Smooth muscle cell of the brain vasculature (primary cell): ENCODE data around the gene GLDN.
"Not testable (repeated sequence)": the region's sequence is repeated elsewhere in the genome, so short reads cannot be mapped to it uniquely, and the experiment has no call there.

Experiments used
- DNase-seq: peaks from one replicate; pipeline ENCODE4 v3.0.0-alpha.2; 2012; ENCODE audit warnings: low read depth, low spot score

The GLDN gene

DNA sequence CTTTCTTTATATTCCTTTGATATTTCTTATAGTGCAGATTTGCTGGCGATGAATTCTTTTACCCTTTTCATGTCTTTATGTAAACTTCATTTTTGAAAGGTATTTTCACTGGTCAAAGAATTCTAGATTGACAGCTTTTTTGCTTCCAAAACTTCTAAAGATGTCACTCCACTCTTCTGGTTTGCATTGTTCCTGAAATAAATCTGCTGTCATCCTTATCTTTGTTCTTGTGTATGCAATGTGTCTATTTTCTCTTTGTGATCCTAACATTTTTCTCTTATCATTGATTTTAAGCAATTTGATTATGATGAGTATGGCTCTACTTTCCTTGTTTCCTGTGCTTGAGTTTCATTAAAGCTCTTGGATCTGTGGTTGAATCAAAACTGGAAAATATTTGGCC, 103.4 kb downstream of the GLDN start:
- DNase-seq = no peak

DNA sequence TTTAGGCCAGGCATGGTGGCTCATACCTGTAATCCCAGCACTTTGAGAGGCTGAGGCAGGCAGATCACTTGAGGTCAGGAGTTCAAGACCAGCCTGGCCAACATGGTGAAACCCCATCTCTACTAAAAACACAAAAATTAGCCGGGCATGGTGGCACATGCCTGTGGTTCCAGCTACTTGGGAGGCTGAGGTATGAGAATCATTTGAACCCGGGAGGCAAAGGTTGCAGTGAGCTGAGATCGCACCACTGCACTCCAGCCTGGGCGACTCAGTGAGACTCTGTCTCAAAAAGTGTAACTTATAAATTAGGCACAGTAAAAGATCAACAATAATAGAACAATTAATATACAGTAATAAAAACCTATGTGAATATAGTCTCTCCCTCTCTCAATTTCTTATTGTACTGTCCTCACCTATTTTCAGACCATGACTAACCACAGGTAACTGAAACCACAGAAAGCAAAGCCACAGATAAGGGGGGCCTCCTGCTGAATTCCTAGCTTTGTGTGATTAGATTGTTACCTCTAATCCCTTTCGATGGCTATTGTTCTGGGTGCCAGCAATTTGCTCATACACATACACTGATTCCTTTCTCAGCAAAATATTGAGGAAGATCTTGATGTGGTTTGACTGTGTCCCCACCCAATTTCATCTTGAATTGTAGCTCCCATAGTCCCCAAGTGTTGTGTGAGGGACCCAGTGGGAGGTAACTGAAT, 104.7 kb downstream of the GLDN start:
- DNase-seq = not testable (repeated sequence)

DNA sequence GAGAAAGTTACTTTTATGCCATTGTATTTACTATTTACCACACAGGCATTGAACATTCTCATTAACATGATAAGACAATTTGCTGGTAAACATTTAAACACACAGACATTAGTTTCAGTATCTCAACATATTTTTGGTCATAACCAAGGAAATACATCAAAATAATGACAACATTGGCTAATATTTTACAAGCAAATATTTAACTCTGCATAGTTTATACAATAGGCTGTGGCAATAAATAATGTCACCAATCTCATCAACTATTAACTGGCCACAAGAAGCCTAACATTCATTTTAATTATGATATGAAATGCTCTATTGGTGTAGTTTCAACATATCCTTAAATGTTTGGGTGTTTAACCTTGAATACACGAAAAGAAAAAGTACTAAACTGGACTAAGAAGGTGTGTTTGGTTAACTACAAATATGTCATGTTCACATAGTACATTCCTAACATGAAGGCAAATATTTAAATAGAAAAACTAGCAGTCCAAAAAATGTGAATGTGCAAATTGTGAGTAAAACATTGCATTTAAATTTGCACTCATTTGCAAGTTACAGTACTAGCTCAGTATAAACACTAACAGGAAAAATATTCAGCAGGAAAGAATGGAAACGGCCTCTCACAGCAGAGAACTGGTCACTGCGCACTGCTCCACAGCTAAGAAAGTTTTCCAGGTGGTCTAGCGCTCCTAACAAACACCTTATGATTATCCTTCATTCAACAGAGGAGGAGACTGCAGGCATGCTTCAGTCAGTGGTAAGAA, 106.6 kb downstream of the GLDN start:
- DNase-seq = no peak

DNA sequence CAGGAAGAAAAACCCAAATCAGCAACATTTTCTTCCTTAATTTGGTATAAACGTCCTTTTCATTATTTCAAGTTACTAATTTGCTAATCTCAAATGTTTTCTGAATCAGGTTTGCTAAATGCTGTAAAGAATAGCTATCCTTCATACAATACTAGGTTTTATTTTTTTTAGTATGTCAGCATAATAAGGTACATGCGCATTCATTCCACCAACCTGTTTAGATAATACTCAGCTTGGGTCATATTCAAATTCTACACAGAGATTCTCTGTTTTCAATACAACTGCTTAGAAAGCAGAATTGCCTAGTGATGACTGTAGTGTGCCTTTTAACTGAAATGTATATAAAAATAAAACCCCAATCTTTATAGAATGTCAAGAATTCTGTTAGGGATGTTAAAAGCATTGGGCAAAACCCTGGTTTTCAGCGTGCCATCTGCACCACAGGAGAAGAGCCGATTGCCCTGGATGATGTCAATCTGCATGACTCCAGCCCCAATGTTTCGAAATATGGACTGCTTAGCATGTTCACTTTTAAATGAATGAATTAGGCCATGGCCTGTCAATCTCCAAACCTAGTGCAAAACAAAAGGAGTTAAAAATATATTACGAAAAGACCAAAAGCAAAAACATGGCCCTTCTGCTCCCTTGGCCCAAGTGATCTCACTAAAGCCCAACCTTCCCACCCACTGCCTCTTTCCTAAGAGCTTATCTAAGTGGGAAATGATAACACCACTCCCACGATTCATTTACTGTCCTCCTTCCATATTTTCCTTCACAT, 107.4 kb downstream of the GLDN start:
- no peak for DNase-seq

DNA sequence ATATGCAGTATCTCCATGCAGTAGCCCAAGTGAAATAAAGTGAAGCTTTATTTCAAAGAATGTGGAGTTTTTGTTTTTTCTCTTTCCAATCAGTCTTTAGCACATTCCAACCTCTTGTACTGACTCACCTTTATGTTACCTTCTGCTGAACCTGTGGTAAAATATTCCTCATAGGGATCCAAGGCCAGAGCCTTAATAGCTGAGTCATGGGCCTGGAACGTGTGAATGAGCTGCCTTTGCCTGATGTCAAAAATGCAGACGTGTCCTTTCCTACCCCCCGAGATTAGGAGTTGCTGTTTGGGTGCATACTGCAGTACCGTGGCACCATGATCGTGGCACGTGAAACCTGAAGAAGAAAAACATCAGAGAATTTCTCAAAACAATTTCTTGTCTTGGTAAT, 108.5 kb downstream of the GLDN start:
- DNase-seq = no peak
